IPS-NIHi7 (cell line): ENCODE data around the gene PCAT6.

ENCODE experiments used
- DNase-seq: peaks from one replicate; pipeline ENCODE4 v3.0.0; 2012; ENCODE audit warnings: mixed read lengths; ENCODE audit errors: extremely low spot score

The PCAT6 gene

GRCh38 chr1:202848191-202848542 lies 37.4 kb downstream of the PCAT6 start:
- no peak for DNase-seq

GRCh38 chr1:202850593-202851362 lies 40.0 kb downstream of the PCAT6 start:
- DNase-seq = no peak

GRCh38 chr1:202852163-202852904 lies 41.6 kb downstream of the PCAT6 start:
- DNase-seq = peak; percentile 89

GRCh38 chr1:202854787-202855186 lies 44.0 kb downstream of the PCAT6 start:
- DNase-seq = no peak

GRCh38 chr1:202856014-202856413 lies 45.3 kb downstream of the PCAT6 start:
- DNase-seq = no peak

- DNase-seq = no peak
Measured at GRCh38 chr1:202857136-202857610, 46.4 kb downstream of the PCAT6 start.

GRCh38 chr1:202858331-202858730 lies 47.6 kb downstream of the PCAT6 start:
- no peak for DNase-seq

GRCh38 chr1:202858789-202859414 lies 48.1 kb downstream of the PCAT6 start:
- DNase-seq = no peak

- peak; percentile 85 for DNase-seq
Measured at GRCh38 chr1:202860744-202861419, 50.1 kb downstream of the PCAT6 start.
